K562 (cell line): Measurements from ENCODE around the gene MYO9A. TPM values are rescaled to one million over a fixed set of nuclear protein-coding genes. Genes with fewer than 3 reads are reported as not detected.
A peak's percentile ranks its signal among the peaks of the same experiment; 100 is the strongest.

Experiments used
- ATAC-seq: fragments of 200-7000 bp; cut with Tn5 transposase; 3 replicates; pipeline ENCODE4 v1.9.1; 2020; ENCODE audit warnings: moderate library complexity
- BruUV-seq: library from RNA; stranded (reverse); fragments of 400-500 nt; replicated peaks from 2 replicates; lab custom pipeline; 2021; lab: Mats Ljungman, UMichigan
- CTCF ChIA-PET: fragments of 300-600 bp; formaldehyde crosslinking; extraction: SDS; loops from one replicate; lab custom pipeline; 2021; ENCODE audit warnings: low intra/inter-chr PET ratio; lab: Yijun Ruan, JAX
- POLR2A ChIA-PET: fragments of 300-600, 350-650 bp; sonication (Branson Sonifier 250); formaldehyde crosslinking; extraction: SDS; loops from one replicate; lab custom pipeline; 2021; ENCODE audit warnings: antibody characterized with exemption, inconsistent platforms; lab: Yijun Ruan, JAX
- DNase-seq, 4 experiments: peaks; one replicate each; pipeline versions ENCODE4 v3.0.0 to v3.0.0-alpha.2; 2011 to 2018; ENCODE audit warnings: low spot score in 3 of 4, mixed read lengths in 3 of 4; ENCODE audit errors: extremely low read depth in 1 of 4
- FAIRE-seq: peaks from 2 replicates; lab custom pipeline; 2011; peaks lifted over from hg19 to GRCh38; lab: Jason Lieb, UNC
- H2AFZ ChIP-seq: 2 replicates; pipeline ENCODE4 v1.6.0; 2011; ENCODE audit warnings: low read depth, low read length, control low read depth, inconsistent platforms
- H3K27ac ChIP-seq: fragments of 200-600 bp; 3 replicates; pipeline ENCODE4 v1.8.0; 2011; ENCODE audit warnings: low read depth, mild to moderate bottlenecking, control low read depth, inconsistent platforms, low read length, moderate library complexity, mixed read lengths; ENCODE audit errors: extremely low read depth
- H3K27me3 ChIP-seq, 2 experiments: fragments of 300-600 bp in 1 of 2; 2 replicates in 1 of 2; 3 replicates in 1 of 2; pipeline versions ENCODE4 v1.6.0 to v1.8.0; 2011; ENCODE audit warnings: inconsistent platforms in 2 of 2, low read length in 2 of 2, mild to moderate bottlenecking in 1 of 2, mixed read lengths in 1 of 2, moderate library complexity in 1 of 2; ENCODE audit not compliant: control insufficient read depth in 2 of 2, insufficient read depth in 2 of 2
- H3K36me3 ChIP-seq: fragments of 300-600 bp; 3 replicates; pipeline ENCODE4 v1.8.0; 2011; ENCODE audit warnings: mild to moderate bottlenecking, low read length, inconsistent platforms; ENCODE audit not compliant: control insufficient read depth, insufficient read depth
- H3K4me1 ChIP-seq, 2 experiments: fragments of 200-600 bp in 1 of 2; replicated peaks in 1 of 2; 2 replicates in 1 of 2; 3 replicates in 1 of 2; pipeline versions ENCODE4 v1.5.1 to v1.8.0; 2011; ENCODE audit warnings: inconsistent platforms in 2 of 2, low read length in 2 of 2, mild to moderate bottlenecking in 1 of 2, mixed read lengths in 1 of 2, moderate library complexity in 1 of 2; ENCODE audit not compliant: control insufficient read depth in 2 of 2, insufficient read depth in 2 of 2
- H3K4me2 ChIP-seq: 2 replicates; pipeline ENCODE4 v1.6.1; 2011; ENCODE audit warnings: low read length, control low read depth, inconsistent platforms, mixed read lengths; ENCODE audit not compliant: insufficient read depth
- H3K4me3 ChIP-seq: fragments of 200-600 bp; sonication (generic), shearing (Covaris generic); 2 replicates; pipeline ENCODE4 v1.5.1; 2016; ENCODE audit warnings: control low read depth, inconsistent platforms
- H3K79me2 ChIP-seq: fragments of 200-600 bp; 3 replicates; pipeline ENCODE4 v1.8.0; 2011; ENCODE audit warnings: low read length, inconsistent platforms; ENCODE audit not compliant: control insufficient read depth, insufficient read depth
- H3K9ac ChIP-seq, 2 experiments: 2 replicates each; pipeline versions ENCODE4 v1.6.0 to v1.6.1; 2011; ENCODE audit warnings: low read depth in 2 of 2, low read length in 2 of 2, control low read depth in 1 of 2, inconsistent platforms in 1 of 2, mild to moderate bottlenecking in 1 of 2, mixed read lengths in 1 of 2; ENCODE audit not compliant: insufficient read depth in 1 of 2
- H3K9me1 ChIP-seq: one replicate; pipeline ENCODE4 v1.6.0; 2011; ENCODE audit warnings: inconsistent platforms, mild to moderate bottlenecking, low read length, moderate library complexity; ENCODE audit not compliant: control insufficient read depth, insufficient read depth
- H3K9me3 ChIP-seq: replicated peaks from 2 replicates; pipeline ENCODE4 v1.5.1; 2011; ENCODE audit warnings: low read depth, low read length, inconsistent platforms; ENCODE audit not compliant: control insufficient read depth, insufficient read depth
- H4K20me1 ChIP-seq: replicated peaks from 2 replicates; pipeline ENCODE4 v1.6.1; 2011; ENCODE audit warnings: low read length, inconsistent platforms, mixed read lengths; ENCODE audit not compliant: control insufficient read depth, insufficient read depth
- ARHGAP35 ChIP-seq: fragments of 450-650 bp; IDR thresholded peaks from 2 replicates; pipeline ENCODE4 v1.6.1; 2018; ENCODE audit not compliant: partially characterized antibody
- MTA3 ChIP-seq: fragments of 450-650 bp; formaldehyde crosslinking; IDR thresholded peaks from 2 replicates; pipeline ENCODE4 v1.6.1; 2017; ENCODE audit warnings: mild to moderate bottlenecking, borderline replicate concordance
- NKRF ChIP-seq: fragments of 450-650 bp; IDR thresholded peaks from 2 replicates; pipeline ENCODE4 v1.6.1; 2016; ENCODE audit warnings: borderline replicate concordance
- RFX7 ChIP-seq: fragments of 250-450 bp; sonication (Bioruptor Pico); IDR thresholded peaks from 2 replicates; pipeline ENCODE4 v1.5.1; 2021; ENCODE audit warnings: mild to moderate bottlenecking
- ZNF282 ChIP-seq: sonication (generic); formaldehyde crosslinking; IDR thresholded peaks from 2 replicates; pipeline ENCODE4 v1.8.1; 2023; ENCODE audit warnings: missing genetic modification reagents
- ZNF444 ChIP-seq: fragments of 250-450 bp; sonication (Bioruptor Pico); IDR thresholded peaks from 2 replicates; pipeline ENCODE4 v1.4.0; 2020; ENCODE audit warnings: mild to moderate bottlenecking, moderate library complexity
- WGBS: fragments of 100-300 bp; shearing (Covaris generic); methylation state at CpG from one replicate; pipeline ENCODE4 v1.1.6; 2016; ENCODE audit warnings: low coverage, mixed read lengths; ENCODE audit not compliant: insufficient coverage; ENCODE audit errors: missing lambda C conversion rate; 5-methylcytosine and 5-hydroxymethylcytosine counted together
- in situ Hi-C: fragments of 300-500 bp; cut with MboI; formaldehyde crosslinking; loops from 4 replicates; pipeline ENCODE4 v1.15.0; 2018; ENCODE audit warnings: inconsistent platforms, mixed read lengths
- intact Hi-C: fragments of 100-400 bp; cut with micrococcal nuclease; formaldehyde crosslinking; loops from 2 replicates; pipeline ENCODE4 v1.14.2; 2022
- polyA plus RNA-seq, 8 experiments: library from polyadenylated mRNA; depleted of rRNA in 4 of 8; stranded (reverse) in 5 of 8; unstranded in 3 of 8; fragments of >200 nt; fragmentation: Nextera tagmentation in 2 of 8; fragmentation: Illumina TruSeq in 1 of 8; extraction: Ambion mirVana in 2 of 8; extraction: Trizol in 1 of 8; gene quantifications; 2 replicates each; pipeline versions ENCODE4 v1.2.1 to v1.2.3, GENCODE V29; 2011 to 2014; ENCODE audit warnings: inconsistent platforms in 1 of 8, missing spikeins in 1 of 8
- total RNA-seq, 7 experiments: library from RNA; depleted of rRNA in 6 of 7; stranded (reverse); fragments of >200 nt in 6 of 7; fragmentation: Illumina TruSeq in 2 of 7; extraction: Trizol in 2 of 7; gene quantifications; 2 replicates each; pipeline versions ENCODE4 v1.2.1 to v1.2.3, GENCODE V29; 2011 to 2021; ENCODE audit warnings: low replicate concordance in 1 of 7

MYO9A gene
- total and polyA plus RNA-seq, 9 of the 15 experiments (the other 6 are each of a cell fraction or from before 2014, with no cell fraction given), result 1.9 to 15.4 (median 5.8) TPM

DNA sequence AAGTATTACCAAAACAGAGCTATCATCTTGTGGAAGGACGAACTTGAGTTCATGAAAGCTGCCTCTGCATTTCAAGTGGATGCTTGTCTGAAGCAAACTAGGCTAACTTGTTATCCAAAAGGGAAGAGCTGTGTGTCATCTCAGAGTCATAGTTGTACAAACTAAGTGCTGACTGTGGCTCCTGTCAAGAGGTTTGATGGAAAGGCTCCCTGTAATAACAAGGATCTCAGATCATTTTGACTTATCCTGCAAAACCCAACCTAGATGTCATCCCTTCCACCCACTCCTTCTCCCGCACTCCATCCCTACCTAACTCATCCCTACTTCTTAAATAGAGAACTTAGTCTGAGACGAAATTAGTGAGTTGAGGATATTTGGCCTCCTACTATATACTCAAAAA, 196.8 kb downstream of the MYO9A start:
- no peaks in the 10 kb centered on the region for H3K27me3 ChIP-seq
- no peak overlapping the region for H3K4me3 ChIP-seq
- no TSS peak for BruUV-seq
- TF ChIP-seq ZNF444 (no peak), MTA3 (no peak), NKRF (no peak), ZNF282 (CRISPR knock-in tag) (no peak), ARHGAP35 (no peak), RFX7 (no peak)
- no peak for FAIRE-seq
- H4K20me1 ChIP-seq, result no peaks in the 10 kb centered on the region
- H2AFZ ChIP-seq, result no peak overlapping the region
- H3K9me1 ChIP-seq, result no peaks in the 10 kb centered on the region
- CTCF ChIA-PET, result no interaction called here
- POLR2A ChIA-PET, result interaction anchor here (1.4 kb wide), 1 partner anchor 10 kb away, joined by 3 read pairs; no protein-coding TSS in a partner anchor
- DNase-seq, result peak in 1 of 4 experiments; percentile 1
- no peaks in the 10 kb centered on the region for H3K36me3 ChIP-seq
- 29% methylated on average over 3 of the region's 3 CpGs for WGBS
- no peak for ATAC-seq
- in situ Hi-C loops, result no loop called here
- H3K9me3 ChIP-seq, result no peaks in the 10 kb centered on the region
- intact Hi-C loops, result no loop called here
- H3K9ac ChIP-seq, result no peak overlapping the region
- H3K4me1 ChIP-seq, result no peaks in the 10 kb centered on the region
- H3K79me2 ChIP-seq, result no peaks in the 10 kb centered on the region
- no peak overlapping the region for H3K27ac ChIP-seq
- H3K4me2 ChIP-seq, result no peak overlapping the region
